IMR-90 (cell line): ENCODE results near the gene SIN3B. TPM values are rescaled to one million over a fixed set of nuclear protein-coding genes. Genes with fewer than 3 reads are reported as not detected.

Experiments used
- ATAC-seq: fragments of 200-7000 bp; cut with Tn5 transposase; 2 replicates; pipeline ENCODE4 v1.9.1; 2020; ENCODE audit warnings: low read depth, mild to moderate bottlenecking, moderate library complexity
- BruUV-seq: library from RNA; stranded (reverse); fragments of 400-500 nt; replicated peaks from 2 replicates; lab custom pipeline; 2021; lab: Mats Ljungman, UMichigan
- CTCF ChIA-PET: fragments of 300-600 bp; formaldehyde crosslinking; extraction: SDS; loops from one replicate; lab custom pipeline; 2021; ENCODE audit warnings: antibody characterized with exemption; lab: Yijun Ruan, JAX
- POLR2A ChIA-PET: fragments of 300-600 bp; sonication (Branson Sonifier 250); formaldehyde crosslinking; loops from one replicate; lab custom pipeline; 2022; ENCODE audit warnings: antibody characterized with exemption; ENCODE audit not compliant: unreplicated experiment; lab: Charles Lee
- DNase-seq: peaks from one replicate; pipeline ENCODE4 v3.0.0; 2013
- H2AFZ ChIP-seq: replicated peaks from 2 replicates; pipeline ENCODE3; 2013; ENCODE audit warnings: low read length, mild to moderate bottlenecking; ENCODE audit not compliant: poor library complexity
- H2AK5ac ChIP-seq: 2 replicates; pipeline ENCODE4 v1.6.1; 2013; ENCODE audit warnings: low read depth, low read length, inconsistent platforms
- H2AK9ac ChIP-seq: replicated peaks from 2 replicates; pipeline ENCODE3; 2013; ENCODE audit warnings: mild to moderate bottlenecking, low read depth, low read length, moderate library complexity; ENCODE audit not compliant: poor library complexity
- H2BK120ac ChIP-seq: 2 replicates; pipeline ENCODE4 v1.6.1; 2013; ENCODE audit warnings: low read depth, low read length, inconsistent platforms
- H2BK15ac ChIP-seq: 3 replicates; pipeline ENCODE4 v1.6.1; 2013; ENCODE audit warnings: low read depth, low read length, inconsistent platforms
- H2BK20ac ChIP-seq: 2 replicates; pipeline ENCODE4 v1.6.1; 2013; ENCODE audit warnings: low read depth, mild to moderate bottlenecking, inconsistent platforms, low read length, moderate library complexity
- H2BK5ac ChIP-seq: 2 replicates; pipeline ENCODE4 v1.6.1; 2013; ENCODE audit warnings: mild to moderate bottlenecking, low read depth, low read length, inconsistent platforms; ENCODE audit not compliant: poor library complexity, severe bottlenecking
- H3K14ac ChIP-seq: replicated peaks from 2 replicates; pipeline ENCODE4 v1.6.1; 2013; ENCODE audit warnings: low read depth, low read length, inconsistent platforms
- H3K18ac ChIP-seq: 2 replicates; pipeline ENCODE4 v1.6.1; 2013; ENCODE audit warnings: low read depth, low read length, control low read depth
- H3K23ac ChIP-seq: 2 replicates; pipeline ENCODE4 v1.6.1; 2013; ENCODE audit warnings: low read depth, low read length, inconsistent platforms
- H3K27ac ChIP-seq: 2 replicates; pipeline ENCODE4 v1.5.1; 2013; ENCODE audit warnings: mild to moderate bottlenecking, control low read depth, low read length; ENCODE audit not compliant: insufficient read depth
- H3K27me3 ChIP-seq: 2 replicates; pipeline ENCODE4 v1.6.1; 2013; ENCODE audit warnings: low read length; ENCODE audit not compliant: control insufficient read depth, insufficient read depth
- H3K36me3 ChIP-seq: 2 replicates; pipeline ENCODE4 v1.6.1; 2013; ENCODE audit warnings: low read length, mixed read lengths; ENCODE audit not compliant: control insufficient read depth, insufficient read depth
- H3K4ac ChIP-seq: 2 replicates; pipeline ENCODE4 v1.6.1; 2013; ENCODE audit warnings: low read depth, low read length, inconsistent platforms
- H3K4me1 ChIP-seq: 2 replicates; pipeline ENCODE4 v1.6.1; 2013; ENCODE audit warnings: low read length, mixed read lengths; ENCODE audit not compliant: control insufficient read depth, insufficient read depth
- H3K4me2 ChIP-seq: 2 replicates; pipeline ENCODE4 v1.6.1; 2013; ENCODE audit warnings: low read depth, mild to moderate bottlenecking, control low read depth, low read length, moderate library complexity
- H3K4me3 ChIP-seq: 2 replicates; pipeline ENCODE4 v1.5.1; 2013; ENCODE audit warnings: low read depth, mild to moderate bottlenecking, control low read depth, low read length, moderate library complexity; ENCODE audit not compliant: insufficient read depth
- H3K56ac ChIP-seq: 2 replicates; pipeline ENCODE4 v1.6.1; 2013; ENCODE audit warnings: low read length, inconsistent platforms; ENCODE audit not compliant: insufficient read depth; ENCODE audit errors: extremely low read depth
- H3K79me1 ChIP-seq, 2 experiments: 2 replicates each; pipeline ENCODE4 v1.6.1; 2013; ENCODE audit warnings: low read length in 2 of 2, inconsistent platforms in 1 of 2, low read depth in 1 of 2
- H3K9ac ChIP-seq: 2 replicates; pipeline ENCODE4 v1.6.1; 2013; ENCODE audit warnings: low read depth, low read length, control low read depth
- H3K9me1 ChIP-seq: 2 replicates; pipeline ENCODE4 v1.6.1; 2013; ENCODE audit warnings: low read length, inconsistent platforms; ENCODE audit not compliant: insufficient read depth
- H3K9me3 ChIP-seq: 2 replicates; pipeline ENCODE4 v1.6.1; 2013; ENCODE audit warnings: low read length; ENCODE audit not compliant: control insufficient read depth, insufficient read depth
- H4K20me1 ChIP-seq: 2 replicates; pipeline ENCODE4 v1.6.1; 2013; ENCODE audit warnings: low read length, inconsistent platforms; ENCODE audit not compliant: insufficient read depth
- H4K5ac ChIP-seq: 2 replicates; pipeline ENCODE4 v1.6.1; 2013; ENCODE audit warnings: mild to moderate bottlenecking, low read depth, low read length, control low read depth
- H4K8ac ChIP-seq, 2 experiments: 2 replicates each; pipeline ENCODE4 v1.6.1; 2013; ENCODE audit warnings: low read depth in 2 of 2, low read length in 2 of 2, control low read depth in 1 of 2, inconsistent platforms in 1 of 2
- H4K91ac ChIP-seq: 2 replicates; pipeline ENCODE4 v1.6.1; 2013; ENCODE audit warnings: low read depth, low read length, inconsistent platforms; ENCODE audit not compliant: insufficient read depth
- CEBPB ChIP-seq: IDR thresholded peaks from 2 replicates; pipeline ENCODE4 v1.6.1; 2012; ENCODE audit warnings: low read depth, low read length, improper control_type of control experiment
- CHD1 ChIP-seq: IDR thresholded peaks from 2 replicates; pipeline ENCODE4 v1.6.1; 2012; ENCODE audit warnings: low read depth, low read length, improper control_type of control experiment
- MAFK ChIP-seq: IDR thresholded peaks from 2 replicates; pipeline ENCODE4 v1.6.1; 2012; ENCODE audit warnings: low read depth, low read length, improper control_type of control experiment
- MAZ ChIP-seq: IDR thresholded peaks from 2 replicates; pipeline ENCODE4 v1.6.1; 2012; ENCODE audit warnings: low read depth, mild to moderate bottlenecking, low read length, improper control_type of control experiment, moderate library complexity, borderline replicate concordance
- MXI1 ChIP-seq: IDR thresholded peaks from 2 replicates; pipeline ENCODE4 v1.6.1; 2012; ENCODE audit warnings: low read depth, mild to moderate bottlenecking, low read length, moderate library complexity, borderline replicate concordance
- NFE2L2 ChIP-seq: fragments of 150-350 bp; IDR thresholded peaks from 2 replicates; pipeline ENCODE4 v1.6.1; 2016; ENCODE audit warnings: low read depth, mild to moderate bottlenecking, low read length
- RCOR1 ChIP-seq: IDR thresholded peaks from 2 replicates; pipeline ENCODE4 v1.6.1; 2012; ENCODE audit warnings: mild to moderate bottlenecking, low read length, improper control_type of control experiment; ENCODE audit not compliant: insufficient replicate concordance
- RFX5 ChIP-seq: IDR thresholded peaks from 2 replicates; pipeline ENCODE4 v1.8.0; 2012; ENCODE audit warnings: low read depth, mild to moderate bottlenecking, low read length, moderate library complexity
- whole genome bisulfite sequencing, 2 experiments: methylation state at CpG; one replicate each; pipeline versions ENCODE4 v1.1.5 to v1.1.7; 2013; ENCODE audit warnings: missing lambda C conversion rate in 2 of 2; ENCODE audit not compliant: insufficient read length in 1 of 2; ENCODE audit errors: extremely low coverage in 2 of 2; 5-methylcytosine and 5-hydroxymethylcytosine counted together
- dilution Hi-C: fragments of 300-500 bp; cut with HindIII; formaldehyde crosslinking; loops from one replicate; pipeline ENCODE4 v1.14.3; 2018; ENCODE audit warnings: low sequenced_read_pairs; ENCODE audit not compliant: unreplicated experiment
- in situ Hi-C: fragments of 300-500 bp; cut with MboI; formaldehyde crosslinking; loops from 3 replicates; pipeline ENCODE4 v1.14.3; 2019; ENCODE audit warnings: low sequenced_read_pairs, inconsistent platforms, mixed read lengths
- intact Hi-C: fragments of 100-400 bp; cut with micrococcal nuclease; formaldehyde crosslinking; loops from 2 replicates; pipeline ENCODE4 v1.10.0; 2022
- polyA plus RNA-seq, 3 experiments: library from polyadenylated mRNA; depleted of rRNA; stranded (reverse); fragments of >200 nt; gene quantifications; 2 replicates each; pipeline ENCODE4 v1.2.3, GENCODE V29; 2012; ENCODE audit warnings: low replicate concordance in 1 of 3
- total RNA-seq: library from RNA; depleted of rRNA; stranded (reverse); fragments of >200 nt; gene quantifications from 2 replicates; pipeline ENCODE4 v1.2.3, GENCODE V29; 2012
- TF ChIP-seq, protein P1 (sequence below): conservative IDR thresholded peaks from 2 replicates; pipeline ENCODE4 v1.5.1; 2012; ENCODE audit warnings: mild to moderate bottlenecking, low read depth, low read length, improper control_type of control experiment
- TF ChIP-seq, protein P2 (sequence below): fragments of 150-350 bp; IDR thresholded peaks from 2 replicates; pipeline ENCODE4 v1.6.1; 2016; ENCODE audit warnings: low read depth, mild to moderate bottlenecking, low read length, moderate library complexity, borderline replicate concordance
- TF ChIP-seq, protein P3 (sequence below): fragments of 150-350 bp; IDR thresholded peaks from 2 replicates; pipeline ENCODE4 v1.6.1; 2017; ENCODE audit warnings: mild to moderate bottlenecking, antibody characterized with exemption, low read length, low read depth

The SIN3B gene
- total and polyA plus RNA-seq, 2 of the 4 experiments (the other 2 are of a cell fraction): 7.9 to 40.0 TPM

DNA sequence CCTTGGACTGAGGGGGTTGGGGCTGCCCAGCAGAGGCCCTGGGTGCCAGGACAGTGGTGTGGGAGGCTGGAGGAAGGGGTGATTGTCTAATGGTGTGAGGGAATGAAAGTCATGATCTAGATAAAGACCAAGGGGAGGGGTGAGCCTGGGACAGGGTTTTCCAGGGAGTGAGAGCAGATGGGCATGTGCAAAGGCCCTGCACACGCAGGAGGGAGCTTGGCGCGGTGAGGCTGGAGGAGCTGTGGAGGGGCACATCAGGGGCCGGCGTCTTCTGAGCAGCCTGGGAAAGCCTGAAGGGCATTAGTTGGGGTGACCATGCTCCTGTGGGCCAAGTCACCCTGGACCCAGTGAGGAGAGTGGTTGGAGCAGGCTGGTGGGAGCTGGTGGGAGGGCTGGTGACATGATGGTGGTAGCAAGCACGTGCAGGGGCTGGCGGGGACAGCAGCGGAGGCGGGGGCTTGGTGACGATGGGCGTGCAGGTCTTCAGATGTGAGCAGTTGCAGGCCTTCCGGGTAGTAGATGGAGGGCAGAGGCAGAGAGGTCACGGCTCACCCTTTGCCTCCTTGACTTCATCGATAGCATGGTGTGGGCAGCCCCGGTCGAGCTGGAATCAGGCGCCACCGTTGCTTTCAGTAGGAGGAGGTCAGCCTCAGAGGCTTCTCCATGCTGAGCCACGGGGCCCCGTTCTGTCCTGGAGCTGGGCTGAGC is 39.4 kb downstream of the SIN3B start:
- dilution Hi-C loops: no loop called here

More for the DNA sequence above, 39.4 kb downstream of the SIN3B start:
- Histone ChIP-seq H3K27ac (no peak overlapping the region), H3K4me2 (no peak overlapping the region), H3K4me1 (no peaks in the 10 kb centered on the region), H4K20me1 (peaks cover 5% of the 10 kb centered on the region), H2BK5ac (no peak overlapping the region), H3K79me1 (peaks cover 9 to 23% of the 10 kb centered on the region in 2 experiments; a peak in 2 of 4 replicates), H2AK5ac (no peak overlapping the region), H3K4me3 (no peak overlapping the region), H3K14ac (no peak overlapping the region), H4K5ac (no peak overlapping the region), H2AFZ (no peak overlapping the region), H3K9me3 (no peaks in the 10 kb centered on the region), H2BK20ac (no peak overlapping the region), H4K8ac (no peak overlapping the region), H2BK120ac (no peak overlapping the region), H3K23ac (no peak overlapping the region), H4K91ac (no peak overlapping the region), H2BK15ac (no peak overlapping the region), H3K9ac (no peak overlapping the region), H3K27me3 (no peaks in the 10 kb centered on the region), H2AK9ac (no peak overlapping the region), H3K4ac (no peak overlapping the region), H3K18ac (no peak overlapping the region), H3K56ac (no peak overlapping the region), H3K9me1 (no peaks in the 10 kb centered on the region; the same call in 1 of the 2 replicates), H3K36me3 (peaks cover 84% of the 10 kb centered on the region)
- no peak for DNase-seq
- in situ Hi-C loops (no loop called here), intact Hi-C loops (no loop called here)
- ATAC-seq: no peak
- no TSS peak for BruUV-seq
- TF ChIP-seq, protein P1, sequence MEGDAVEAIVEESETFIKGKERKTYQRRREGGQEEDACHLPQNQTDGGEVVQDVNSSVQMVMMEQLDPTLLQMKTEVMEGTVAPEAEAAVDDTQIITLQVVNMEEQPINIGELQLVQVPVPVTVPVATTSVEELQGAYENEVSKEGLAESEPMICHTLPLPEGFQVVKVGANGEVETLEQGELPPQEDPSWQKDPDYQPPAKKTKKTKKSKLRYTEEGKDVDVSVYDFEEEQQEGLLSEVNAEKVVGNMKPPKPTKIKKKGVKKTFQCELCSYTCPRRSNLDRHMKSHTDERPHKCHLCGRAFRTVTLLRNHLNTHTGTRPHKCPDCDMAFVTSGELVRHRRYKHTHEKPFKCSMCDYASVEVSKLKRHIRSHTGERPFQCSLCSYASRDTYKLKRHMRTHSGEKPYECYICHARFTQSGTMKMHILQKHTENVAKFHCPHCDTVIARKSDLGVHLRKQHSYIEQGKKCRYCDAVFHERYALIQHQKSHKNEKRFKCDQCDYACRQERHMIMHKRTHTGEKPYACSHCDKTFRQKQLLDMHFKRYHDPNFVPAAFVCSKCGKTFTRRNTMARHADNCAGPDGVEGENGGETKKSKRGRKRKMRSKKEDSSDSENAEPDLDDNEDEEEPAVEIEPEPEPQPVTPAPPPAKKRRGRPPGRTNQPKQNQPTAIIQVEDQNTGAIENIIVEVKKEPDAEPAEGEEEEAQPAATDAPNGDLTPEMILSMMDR: no peak
- TF ChIP-seq MAFK (no peak), RFX5 (no peak), MXI1 (no peak), RCOR1 (no peak), CEBPB (no peak), NFE2L2 (no peak), CHD1 (no peak), MAZ (no peak)
- TF ChIP-seq, protein P2, sequence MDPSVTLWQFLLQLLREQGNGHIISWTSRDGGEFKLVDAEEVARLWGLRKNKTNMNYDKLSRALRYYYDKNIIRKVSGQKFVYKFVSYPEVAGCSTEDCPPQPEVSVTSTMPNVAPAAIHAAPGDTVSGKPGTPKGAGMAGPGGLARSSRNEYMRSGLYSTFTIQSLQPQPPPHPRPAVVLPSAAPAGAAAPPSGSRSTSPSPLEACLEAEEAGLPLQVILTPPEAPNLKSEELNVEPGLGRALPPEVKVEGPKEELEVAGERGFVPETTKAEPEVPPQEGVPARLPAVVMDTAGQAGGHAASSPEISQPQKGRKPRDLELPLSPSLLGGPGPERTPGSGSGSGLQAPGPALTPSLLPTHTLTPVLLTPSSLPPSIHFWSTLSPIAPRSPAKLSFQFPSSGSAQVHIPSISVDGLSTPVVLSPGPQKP: no peak
- TF ChIP-seq, protein P3, sequence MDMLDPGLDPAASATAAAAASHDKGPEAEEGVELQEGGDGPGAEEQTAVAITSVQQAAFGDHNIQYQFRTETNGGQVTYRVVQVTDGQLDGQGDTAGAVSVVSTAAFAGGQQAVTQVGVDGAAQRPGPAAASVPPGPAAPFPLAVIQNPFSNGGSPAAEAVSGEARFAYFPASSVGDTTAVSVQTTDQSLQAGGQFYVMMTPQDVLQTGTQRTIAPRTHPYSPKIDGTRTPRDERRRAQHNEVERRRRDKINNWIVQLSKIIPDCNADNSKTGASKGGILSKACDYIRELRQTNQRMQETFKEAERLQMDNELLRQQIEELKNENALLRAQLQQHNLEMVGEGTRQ: no peak
- CTCF ChIA-PET: no interaction called here
- WGBS, 2 experiments: 95% methylated on average over 7 of the region's 20 CpGs; no CpG with 5 or more reads in 1 of the 2 experiments
- POLR2A ChIA-PET: no interaction called here
